ENCODE results near the gene SMURF1.

SMURF1 gene

DNA sequence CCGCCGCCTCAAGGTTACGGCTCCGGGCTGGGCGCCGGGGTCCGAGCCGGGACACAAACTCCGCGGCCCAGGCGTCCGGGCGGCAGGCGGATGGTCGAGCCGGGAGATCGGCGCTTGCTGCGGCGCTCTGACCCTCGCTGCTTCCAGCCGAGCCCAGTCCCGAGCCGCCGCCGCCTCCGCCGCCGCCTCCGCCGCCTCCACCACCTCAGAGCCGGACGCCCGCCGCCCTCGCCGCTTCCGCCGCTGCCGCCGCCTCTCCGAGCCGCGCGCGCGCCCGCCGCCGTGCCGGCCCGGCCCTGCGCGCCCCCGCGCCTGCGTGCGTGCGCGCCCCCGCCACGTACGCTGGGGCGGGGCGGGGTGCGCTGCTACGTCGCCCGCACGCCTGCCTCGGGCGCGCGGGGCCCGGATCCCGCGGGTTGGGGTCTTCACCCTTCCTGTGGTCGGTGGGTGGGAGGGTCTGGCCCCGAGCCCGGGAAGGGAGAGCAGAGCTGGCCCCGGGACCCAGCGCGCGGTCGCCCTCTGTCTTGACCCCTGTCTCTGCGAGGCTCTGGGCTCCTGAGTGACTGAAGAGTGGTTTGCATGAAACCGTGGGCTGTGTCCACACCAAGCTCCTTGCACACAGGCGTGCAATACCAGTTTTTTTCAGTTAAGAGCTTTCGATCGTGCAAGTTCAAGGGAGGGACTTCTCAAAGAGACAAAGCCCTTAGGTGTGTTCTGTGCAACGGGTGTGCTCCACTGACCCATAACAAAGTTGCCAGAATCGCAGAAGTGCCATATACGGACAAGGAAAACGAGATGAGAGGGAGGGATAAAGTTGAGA, at the start of gene SMURF1:
Gene SMURF1 (minus strand): TSS at position 256 of the 820 bp plus-strand sequence. CDS start 328 bp downstream, outside the sequence.
- peak within 1 kb of the TSS; percentile 67 for H3K4me3 ChIP-seq (ENCODE audit: low read depth, low read length)
- H3K27ac ChIP-seq, result peak within 1 kb of the TSS; percentile 66
- no peaks in the 10 kb centered on the region for H3K36me3 ChIP-seq (ENCODE audit: control insufficient read depth, insufficient read depth, low read length)
- TF ChIP-seq, protein P1, sequence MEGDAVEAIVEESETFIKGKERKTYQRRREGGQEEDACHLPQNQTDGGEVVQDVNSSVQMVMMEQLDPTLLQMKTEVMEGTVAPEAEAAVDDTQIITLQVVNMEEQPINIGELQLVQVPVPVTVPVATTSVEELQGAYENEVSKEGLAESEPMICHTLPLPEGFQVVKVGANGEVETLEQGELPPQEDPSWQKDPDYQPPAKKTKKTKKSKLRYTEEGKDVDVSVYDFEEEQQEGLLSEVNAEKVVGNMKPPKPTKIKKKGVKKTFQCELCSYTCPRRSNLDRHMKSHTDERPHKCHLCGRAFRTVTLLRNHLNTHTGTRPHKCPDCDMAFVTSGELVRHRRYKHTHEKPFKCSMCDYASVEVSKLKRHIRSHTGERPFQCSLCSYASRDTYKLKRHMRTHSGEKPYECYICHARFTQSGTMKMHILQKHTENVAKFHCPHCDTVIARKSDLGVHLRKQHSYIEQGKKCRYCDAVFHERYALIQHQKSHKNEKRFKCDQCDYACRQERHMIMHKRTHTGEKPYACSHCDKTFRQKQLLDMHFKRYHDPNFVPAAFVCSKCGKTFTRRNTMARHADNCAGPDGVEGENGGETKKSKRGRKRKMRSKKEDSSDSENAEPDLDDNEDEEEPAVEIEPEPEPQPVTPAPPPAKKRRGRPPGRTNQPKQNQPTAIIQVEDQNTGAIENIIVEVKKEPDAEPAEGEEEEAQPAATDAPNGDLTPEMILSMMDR (IDR thresholded peaks at IDR 0.05), result no peak
- no peaks in the 10 kb centered on the region for H3K27me3 ChIP-seq (ENCODE audit: control insufficient read depth, insufficient read depth, low read length)
- H3K79me2 ChIP-seq, result no peaks in the 10 kb centered on the region
- no peaks in the 10 kb centered on the region for H3K9me3 ChIP-seq (ENCODE audit: control insufficient read depth, low read length)
- peak within 1 kb of the TSS; percentile 99 for H2AFZ ChIP-seq
- no peaks in the 10 kb centered on the region for H3K4me1 ChIP-seq
- no peak within 1 kb of the TSS for H3K9ac ChIP-seq
- H3K4me2 ChIP-seq (ENCODE audit: low read length), result peak within 1 kb of the TSS; percentile 75

- H3K27me3 ChIP-seq (ENCODE audit: control insufficient read depth, insufficient read depth, low read length), result no peaks in the 10 kb centered on the region
- H3K4me3 ChIP-seq (ENCODE audit: low read depth, low read length), result no peak overlapping the region
- H3K79me2 ChIP-seq, result no peaks in the 10 kb centered on the region
- no peaks in the 10 kb centered on the region for H3K4me1 ChIP-seq
- no peak overlapping the region for H2AFZ ChIP-seq
- H3K9me3 ChIP-seq (ENCODE audit: control insufficient read depth, low read length), result no peaks in the 10 kb centered on the region
- H3K4me2 ChIP-seq (ENCODE audit: low read length), result no peak overlapping the region
- H3K27ac ChIP-seq, result no peak overlapping the region
- TF ChIP-seq, protein P1 (IDR thresholded peaks at IDR 0.05), result no peak
- H3K9ac ChIP-seq, result no peak overlapping the region
- no peaks in the 10 kb centered on the region for H3K36me3 ChIP-seq (ENCODE audit: control insufficient read depth, insufficient read depth, low read length)
Measured at GRCh38 chr7:99191869-99192596, 48.1 kb upstream of the SMURF1 start.

- no peaks in the 10 kb centered on the region for H3K36me3 ChIP-seq (ENCODE audit: control insufficient read depth, insufficient read depth, low read length)
- H3K4me3 ChIP-seq (ENCODE audit: low read depth, low read length), result no peak overlapping the region
- H3K9ac ChIP-seq, result no peak overlapping the region
- TF ChIP-seq, protein P1 (IDR thresholded peaks at IDR 0.05), result no peak
- H3K27ac ChIP-seq, result no peak overlapping the region
- H3K79me2 ChIP-seq, result no peaks in the 10 kb centered on the region
- no peaks in the 10 kb centered on the region for H3K4me1 ChIP-seq
- H3K9me3 ChIP-seq (ENCODE audit: control insufficient read depth, low read length), result no peaks in the 10 kb centered on the region
- H3K27me3 ChIP-seq (ENCODE audit: control insufficient read depth, insufficient read depth, low read length), result no peaks in the 10 kb centered on the region
- no peak overlapping the region for H2AFZ ChIP-seq
- no peak overlapping the region for H3K4me2 ChIP-seq (ENCODE audit: low read length)
Measured at GRCh38 chr7:99190359-99191009, 46.6 kb upstream of the SMURF1 start.

DNA sequence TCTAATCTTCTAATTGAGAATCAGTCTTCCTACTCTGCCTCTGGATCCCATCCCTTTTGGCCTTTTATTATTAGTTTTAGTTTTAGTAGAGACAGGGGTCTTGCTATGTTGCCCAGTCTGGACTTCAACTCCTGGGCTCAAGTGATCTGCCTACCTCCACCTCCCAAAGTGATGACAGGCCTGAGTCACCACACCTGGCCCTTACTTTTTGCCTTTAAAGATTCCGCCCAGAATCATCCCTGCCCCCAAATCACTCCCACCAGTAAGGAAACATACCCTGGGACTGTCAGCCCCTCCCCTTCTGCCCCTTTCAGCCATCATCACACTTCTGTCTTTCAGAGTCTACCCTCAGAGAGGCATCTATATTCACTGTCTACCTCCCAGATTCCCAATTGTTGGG, 45.3 kb upstream of the SMURF1 start:
- no peaks in the 10 kb centered on the region for H3K79me2 ChIP-seq
- H3K36me3 ChIP-seq (ENCODE audit: control insufficient read depth, insufficient read depth, low read length), result no peaks in the 10 kb centered on the region
- no peak overlapping the region for H3K9ac ChIP-seq
- no peak overlapping the region for H3K27ac ChIP-seq
- H3K27me3 ChIP-seq (ENCODE audit: control insufficient read depth, insufficient read depth, low read length), result no peaks in the 10 kb centered on the region
- H3K4me2 ChIP-seq (ENCODE audit: low read length), result no peak overlapping the region
- H2AFZ ChIP-seq, result no peak overlapping the region
- H3K4me1 ChIP-seq, result no peaks in the 10 kb centered on the region
- H3K9me3 ChIP-seq (ENCODE audit: control insufficient read depth, low read length), result no peaks in the 10 kb centered on the region
- TF ChIP-seq, protein P1 (IDR thresholded peaks at IDR 0.05), result no peak
- H3K4me3 ChIP-seq (ENCODE audit: low read depth, low read length), result no peak overlapping the region

Measured in parathyroid adenoma (tissue), 2 donors.